ENCODE data around the gene ANKS1B.
"Not testable (repeated sequence)": the region's sequence is repeated elsewhere in the genome, so short reads cannot be mapped to it uniquely, and the experiment has no call there.

The ANKS1B gene

DNA sequence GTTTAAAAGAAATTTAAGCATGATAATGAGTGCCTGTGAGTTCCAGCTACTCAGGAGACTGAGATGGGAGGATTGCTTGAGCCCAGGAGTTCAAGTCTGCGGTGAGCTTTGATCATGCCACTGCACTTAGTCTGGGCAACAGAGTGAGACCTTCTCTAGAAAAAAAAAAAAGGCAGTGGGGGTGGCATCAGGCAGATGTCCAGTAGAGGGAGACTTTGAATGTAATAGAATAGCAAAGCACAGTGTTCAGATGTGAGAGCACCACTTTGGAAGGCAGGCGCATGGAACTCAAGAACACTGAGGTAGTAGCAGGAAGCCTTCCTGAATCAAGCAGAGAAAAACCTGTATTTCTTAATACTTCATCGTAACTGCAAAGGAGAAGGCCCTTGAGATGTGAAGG lies 731.7 kb downstream of the ANKS1B start:
- no peak for DNase-seq

GRCh38 chr12:99250091-99250490 lies 734.6 kb downstream of the ANKS1B start:
- DNase-seq, result no peak

GRCh38 chr12:99249543-99249942 lies 735.2 kb downstream of the ANKS1B start:
- no peak for DNase-seq

DNA sequence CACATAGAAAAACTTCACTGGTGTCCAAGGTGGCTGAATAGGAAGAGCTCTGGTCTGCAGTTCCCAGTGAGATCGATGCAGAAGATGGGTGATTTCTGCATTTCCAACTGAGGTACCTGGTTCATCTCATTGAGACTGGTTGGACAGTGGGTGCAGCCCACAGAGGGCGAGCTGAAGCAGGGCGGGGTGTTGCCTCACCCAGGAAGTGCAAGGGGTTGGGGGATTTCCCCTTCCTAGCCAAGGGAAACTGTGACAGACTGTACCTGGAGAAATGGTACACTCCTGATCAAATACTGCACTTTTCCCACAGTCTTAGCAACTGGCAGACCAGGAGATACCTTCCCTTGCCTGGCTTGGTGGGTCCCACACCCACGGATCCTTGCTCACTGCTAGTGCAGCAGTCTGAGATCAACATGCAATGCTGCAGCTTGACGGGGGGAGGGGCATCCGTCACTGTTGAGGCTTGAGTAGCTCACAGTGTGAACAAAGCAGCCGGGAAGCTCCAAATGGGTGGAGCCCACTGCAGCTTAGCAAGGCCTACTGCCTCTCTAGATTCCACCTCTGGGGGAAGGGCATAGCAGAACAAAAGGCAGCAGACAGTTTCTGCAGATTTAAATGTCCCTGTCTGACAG lies 746.7 kb downstream of the ANKS1B start:
- not testable (repeated sequence) for DNase-seq

DNA sequence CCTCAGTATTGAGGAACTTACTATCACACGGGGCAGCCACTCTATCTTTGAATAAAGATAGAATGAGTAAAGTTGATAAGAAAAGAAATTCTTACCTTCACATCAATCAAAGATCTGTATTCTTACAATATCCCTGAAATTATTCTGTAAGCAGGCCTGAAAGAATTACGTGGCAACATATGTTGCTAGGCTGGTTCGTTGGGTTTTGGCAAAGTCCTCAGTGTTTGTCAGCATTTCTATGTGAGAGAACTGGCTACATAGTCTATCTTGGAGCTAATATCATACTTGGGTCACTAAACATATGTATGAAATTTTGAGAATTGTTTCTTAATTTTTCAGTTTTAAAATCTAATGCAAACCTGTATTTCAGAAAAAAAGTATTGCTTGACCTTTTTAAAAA lies 749.4 kb downstream of the ANKS1B start:
- no peak for DNase-seq

DNA sequence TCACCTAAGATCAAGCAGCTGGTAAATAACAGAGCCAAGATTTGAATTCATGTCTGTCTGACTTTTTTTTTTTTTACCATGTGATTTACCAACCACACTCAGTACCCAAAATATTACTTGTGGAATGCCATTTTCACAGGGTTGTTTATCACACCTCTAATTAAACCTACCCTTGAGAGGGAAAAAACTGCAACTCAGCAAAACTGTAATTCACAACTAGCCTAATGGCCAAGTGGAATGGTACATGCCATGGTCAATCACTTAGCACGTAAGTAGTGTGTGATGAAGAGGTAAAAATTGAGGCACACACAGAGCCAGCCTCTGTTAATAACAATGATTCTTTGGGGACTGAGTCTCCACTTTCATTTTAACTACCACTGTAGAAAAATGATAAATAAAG lies 750.0 kb downstream of the ANKS1B start:
- DNase-seq, result no peak

DNA sequence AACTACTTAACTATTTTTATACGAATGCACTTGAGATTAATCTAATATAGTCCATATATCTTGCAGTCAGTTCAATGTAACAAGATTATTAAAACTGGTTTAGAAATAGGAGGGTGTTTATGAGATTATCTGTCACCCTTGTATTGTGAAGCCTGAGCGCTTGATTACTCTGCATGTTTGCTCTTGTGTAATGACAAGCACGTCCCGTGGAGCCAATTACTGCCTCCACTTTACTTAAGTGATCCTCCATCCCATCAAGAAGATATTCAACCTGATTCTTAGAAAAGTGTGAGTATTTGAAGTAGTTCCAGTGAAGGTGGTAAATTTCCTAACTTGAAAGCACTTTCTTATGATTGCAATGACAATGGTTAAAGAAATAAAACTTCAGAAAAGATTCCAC lies 752.4 kb downstream of the ANKS1B start:
- no peak for DNase-seq

DNA sequence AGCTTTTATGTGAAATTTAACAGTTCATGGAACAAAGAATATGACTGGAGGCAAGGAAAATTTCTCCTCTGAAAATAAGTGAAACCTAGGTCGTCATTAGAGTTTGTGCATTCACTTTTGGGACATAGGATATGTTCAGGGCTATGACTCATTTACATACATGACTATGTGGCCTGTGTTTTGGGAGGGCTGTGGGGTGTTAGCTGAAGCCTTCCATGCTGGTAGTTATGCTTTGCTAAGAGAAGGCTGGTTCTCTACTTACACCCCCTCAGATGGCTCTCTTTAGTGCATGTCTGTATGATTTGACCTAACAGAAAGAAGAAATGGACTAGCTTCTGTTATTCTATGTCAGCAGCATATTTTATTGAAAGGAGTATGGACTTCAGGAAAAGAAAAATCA lies 753.7 kb downstream of the ANKS1B start:
- no peak for DNase-seq

DNA sequence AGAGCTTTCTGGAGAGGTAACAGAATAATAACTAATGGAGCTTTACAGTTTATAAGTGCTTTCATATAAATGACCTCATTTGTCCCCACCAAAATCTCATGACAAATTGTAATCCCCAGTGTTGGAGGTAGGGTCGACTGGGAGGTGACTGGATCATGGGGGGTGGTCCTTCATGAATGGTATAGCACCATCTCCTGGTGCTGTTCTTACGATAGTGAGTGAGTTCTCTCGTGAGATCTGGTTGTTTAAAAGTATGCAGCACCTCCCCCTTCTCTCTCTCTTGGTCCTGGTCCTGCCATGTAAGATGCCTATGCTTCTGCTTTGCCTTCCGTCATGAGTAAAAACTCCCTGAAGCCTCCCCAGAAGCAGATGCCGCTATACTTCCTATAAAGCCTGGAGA lies 760.5 kb downstream of the ANKS1B start:
- DNase-seq, result no peak

DNA sequence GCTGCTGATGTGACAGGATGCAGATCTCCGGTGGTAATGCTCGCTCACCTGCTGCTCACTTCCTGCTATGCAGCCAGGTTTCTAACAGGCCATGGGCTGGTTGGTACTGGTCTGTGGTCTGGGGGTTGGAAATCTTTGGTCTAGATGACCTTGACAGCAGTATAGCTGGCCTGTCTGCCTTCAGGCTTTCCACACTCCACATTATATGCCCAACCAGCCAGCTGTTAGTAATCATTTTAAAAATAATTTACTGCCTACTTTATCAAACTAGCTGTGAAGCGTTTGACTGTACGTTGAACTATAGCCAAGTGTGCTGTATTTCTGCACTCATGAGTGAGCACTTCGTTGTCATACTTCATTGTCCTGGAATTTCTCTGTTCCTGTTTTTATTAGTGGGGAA lies 761.2 kb downstream of the ANKS1B start:
- DNase-seq, result no peak

- DNase-seq, result no peak
Measured at GRCh38 chr12:99213047-99213446, 771.7 kb downstream of the ANKS1B start.

DNA sequence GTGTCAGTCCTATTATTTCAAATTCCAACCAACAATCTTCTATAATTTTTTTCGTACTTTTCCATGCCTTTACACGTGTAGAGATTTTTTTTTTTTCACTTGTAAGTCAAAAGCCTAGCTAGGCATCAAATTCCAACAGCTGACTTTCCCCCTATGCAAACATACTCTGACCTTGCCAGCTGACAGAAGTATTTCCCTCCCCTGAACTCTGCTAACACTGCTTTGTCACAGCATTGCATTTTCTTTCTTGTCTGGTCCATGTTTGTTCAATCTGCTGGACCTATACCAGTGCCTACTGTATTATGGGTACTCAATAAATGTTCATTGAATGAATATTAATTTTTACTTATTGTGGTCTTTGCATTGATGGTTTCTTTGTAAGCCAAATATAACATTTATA lies 772.5 kb downstream of the ANKS1B start:
- DNase-seq, result no peak

DNA sequence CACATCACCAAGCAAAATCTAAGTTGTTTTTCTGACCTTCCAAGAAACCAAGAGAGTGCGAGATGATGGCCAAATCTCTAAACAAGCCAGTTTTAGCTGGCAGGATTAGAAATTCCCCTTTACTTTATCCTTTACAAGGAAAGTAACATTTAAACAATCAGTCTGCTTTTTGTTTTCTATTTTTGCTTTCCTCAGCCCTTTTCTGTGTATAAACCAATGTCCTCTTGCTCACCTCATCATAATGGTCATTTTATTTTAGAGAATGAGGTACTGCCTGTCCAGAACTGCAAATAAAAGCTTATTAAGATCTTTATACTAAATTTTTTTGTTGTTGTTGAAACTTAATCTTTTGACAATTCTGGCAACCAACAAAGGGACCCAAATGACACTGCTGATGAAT lies 779.6 kb downstream of the ANKS1B start:
- no peak for DNase-seq

DNA sequence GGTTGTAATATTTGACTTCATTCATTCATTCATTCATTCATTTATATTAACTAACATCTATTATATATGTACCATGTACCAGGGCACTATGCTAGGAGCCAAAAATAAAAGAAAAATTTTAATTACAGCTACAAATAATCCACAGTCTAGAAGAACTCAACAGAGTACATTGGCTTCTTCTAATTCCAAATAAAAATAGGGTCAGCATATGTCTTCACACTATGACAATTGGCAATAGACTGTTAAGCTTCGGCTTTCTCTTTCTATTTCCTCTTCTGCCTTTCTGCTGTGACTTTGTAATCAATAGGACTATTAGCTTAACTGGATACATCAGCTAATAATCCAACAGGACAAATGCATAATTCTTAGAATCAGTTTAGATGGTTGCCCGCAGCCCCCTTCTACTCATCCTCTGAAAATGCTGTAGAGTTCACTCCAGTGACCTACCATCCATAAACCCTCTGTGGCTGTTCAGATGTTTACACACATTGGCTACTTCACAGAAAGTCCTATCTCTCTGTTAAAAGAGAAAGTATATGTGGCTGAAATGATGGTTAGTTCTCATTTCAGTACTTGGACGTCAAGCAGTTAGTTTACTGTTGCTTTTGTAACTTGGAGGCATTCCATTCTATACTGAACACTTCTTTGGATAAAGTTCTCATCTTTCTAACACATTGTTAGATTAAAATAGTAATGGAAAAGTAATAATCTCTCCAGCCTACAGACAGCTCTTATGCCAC lies 782.7 kb downstream of the ANKS1B start:
- DNase-seq, result no peak

DNA sequence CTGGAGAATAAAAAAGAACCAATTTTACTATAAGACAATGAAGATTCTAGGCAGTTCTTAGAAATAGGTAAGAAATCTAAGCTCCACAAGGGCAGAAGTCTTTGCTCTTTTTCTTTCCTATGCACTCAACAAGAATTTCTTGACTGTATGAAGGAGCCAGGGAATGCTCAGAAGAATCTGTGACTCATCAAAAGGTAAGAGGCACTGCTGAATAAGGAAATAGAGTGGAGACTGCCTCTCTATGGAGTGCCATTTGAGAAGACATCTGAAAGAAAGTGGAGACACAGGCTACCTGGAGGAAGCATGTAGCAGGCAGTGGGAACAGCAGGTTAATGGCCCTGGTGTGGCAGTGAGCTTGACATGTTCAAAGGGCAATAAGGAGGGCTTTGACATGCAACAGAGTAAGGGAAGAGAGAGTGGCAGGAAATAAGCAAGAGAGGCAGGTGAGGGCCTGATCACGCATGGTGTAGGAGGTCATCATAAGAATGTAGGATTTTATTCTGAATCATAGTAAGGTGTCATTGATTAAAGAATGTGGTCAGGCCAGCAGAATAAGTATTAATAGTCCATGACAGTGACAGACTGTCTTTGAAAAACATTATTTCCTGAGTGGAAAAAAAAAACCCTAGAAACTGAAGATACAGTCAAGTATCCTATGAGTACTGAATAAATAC lies 783.9 kb downstream of the ANKS1B start:
- no peak for DNase-seq

DNA sequence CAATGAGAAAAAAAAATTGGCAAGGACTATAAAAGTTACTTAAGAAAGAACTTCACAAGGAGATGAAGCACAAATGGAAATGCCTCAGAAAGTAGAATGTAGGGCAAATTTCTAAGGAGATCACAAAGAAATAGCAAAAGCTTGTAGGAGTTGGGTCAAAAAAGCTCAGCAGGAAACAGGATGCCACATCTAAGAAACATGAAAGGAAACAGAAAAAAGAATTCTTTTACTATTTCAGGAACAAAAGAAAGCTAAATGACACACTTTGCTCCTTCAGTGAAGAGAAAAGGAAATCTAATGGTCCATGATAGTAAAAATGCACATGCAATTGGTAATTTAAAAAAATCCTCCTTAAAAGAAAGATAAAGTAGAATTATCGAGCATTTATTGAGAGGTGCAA lies 789.3 kb downstream of the ANKS1B start:
- DNase-seq, result no peak

- no peak for DNase-seq
Measured at GRCh38 chr12:99192489-99192888, 792.2 kb downstream of the ANKS1B start.

DNA sequence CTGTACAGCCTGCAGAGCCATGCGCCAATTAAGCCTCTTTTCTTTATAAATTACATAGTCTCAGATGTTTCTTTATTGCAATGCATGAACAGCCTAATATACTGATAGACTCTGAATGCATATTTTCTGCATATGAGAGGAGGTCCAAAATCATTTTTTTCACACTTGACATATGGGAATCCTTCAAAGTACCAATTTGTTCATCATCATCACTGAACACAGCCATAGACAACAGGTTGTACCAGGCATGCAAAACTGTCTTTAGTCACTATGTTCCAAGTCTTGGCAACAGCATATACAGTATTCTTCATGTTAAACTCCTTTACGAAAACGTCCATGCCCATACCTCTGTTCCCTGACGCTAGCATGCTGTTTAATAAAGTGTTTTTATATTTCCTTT lies 807.9 kb downstream of the ANKS1B start:
- DNase-seq, result no peak

GRCh38 chr12:99170461-99170860 lies 814.3 kb downstream of the ANKS1B start:
- DNase-seq, result no peak

GRCh38 chr12:99170037-99170436 lies 814.7 kb downstream of the ANKS1B start:
- no peak for DNase-seq

- DNase-seq, result no peak
Measured at GRCh38 chr12:99157946-99158345, 826.8 kb downstream of the ANKS1B start.

DNA sequence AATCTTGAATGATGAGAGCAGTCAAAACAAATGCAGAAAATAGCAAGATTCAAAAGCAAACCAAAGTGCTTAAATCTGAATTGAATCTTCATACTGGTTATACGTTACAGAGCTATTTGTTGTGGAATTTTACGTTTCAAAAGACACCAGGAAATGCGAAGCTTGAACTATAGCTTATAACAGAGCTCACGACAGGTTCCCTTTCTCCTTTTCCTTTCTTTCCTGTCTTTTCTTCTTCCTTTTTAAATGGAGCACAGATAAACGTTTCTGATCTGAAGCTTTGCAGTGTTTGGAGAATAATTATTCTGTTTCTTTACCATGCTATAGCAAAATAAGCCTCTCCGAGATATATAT lies 829.8 kb downstream of the ANKS1B start:
- no peak for DNase-seq

DNA sequence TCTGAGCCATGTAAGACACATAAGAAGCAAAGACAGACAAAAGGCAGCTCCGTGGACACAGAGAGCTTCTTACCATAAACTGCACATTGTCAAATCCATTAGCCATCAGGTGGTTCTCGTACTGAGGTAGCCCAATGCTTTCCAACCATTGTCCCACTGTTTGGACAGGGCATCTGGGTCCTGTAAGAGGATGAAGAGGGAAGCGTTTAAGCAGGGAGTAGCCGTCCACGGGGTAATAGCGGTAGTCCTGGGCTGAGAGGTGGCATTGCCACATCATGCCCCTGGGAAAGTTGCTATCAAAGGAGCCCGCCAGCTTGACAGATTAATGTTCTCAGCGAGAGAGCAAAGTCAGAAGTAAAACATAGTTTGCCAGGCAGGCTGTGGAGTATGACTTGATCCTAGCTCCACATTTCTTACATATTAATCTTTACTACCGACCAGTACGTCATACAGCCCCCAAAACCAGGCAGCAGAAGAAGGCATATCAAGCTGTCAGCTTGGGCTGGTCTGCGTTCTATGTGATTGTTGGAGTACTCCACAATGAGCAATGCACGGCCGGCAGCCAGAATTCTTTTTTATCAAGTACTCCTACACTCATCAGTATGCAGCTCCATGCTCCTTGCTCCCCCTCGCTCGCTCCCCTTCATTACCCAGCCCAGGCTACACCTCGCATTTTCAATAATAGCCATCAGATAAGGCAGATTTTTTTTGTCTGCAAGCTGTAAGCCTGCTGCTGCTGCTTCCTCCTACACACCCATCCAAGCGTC lies 830.3 kb downstream of the ANKS1B start:
- DNase-seq, result no peak

GRCh38 chr12:99153293-99153692 lies 831.4 kb downstream of the ANKS1B start:
- no peak for DNase-seq

All from MV-4-11 (cell line).